Thyroid gland (tissue), 4 donors: Measurements from ENCODE around the gene IFIT2. TPM values are rescaled to one million over a fixed set of nuclear protein-coding genes. Genes with fewer than 3 reads are reported as not detected.
"Not testable (repeated sequence)": the region's sequence is repeated elsewhere in the genome, so short reads cannot be mapped to it uniquely, and the experiment has no call there.

Experiments used
- DNase-seq, 2 donors: peaks; one replicate each; pipeline ENCODE4 v3.0.0-alpha.2; 2019
- H3K27ac ChIP-seq, 3 donors: fragments of 200-600 bp; sonication (generic); 1 replicate in 2 of 3; 2 replicates in 1 of 3; pipeline ENCODE4 v1.5.1; 2016 to 2019; ENCODE audit warnings: mild to moderate bottlenecking in 1 of 3, moderate library complexity in 1 of 3
- H3K27me3 ChIP-seq: fragments of 200-600 bp; sonication (generic); one replicate; pipeline ENCODE4 v1.5.1; 2019
- H3K36me3 ChIP-seq, 2 donors: fragments of 200-600 bp; sonication (generic); one replicate each; pipeline ENCODE4 v1.5.1; 2016 to 2019
- H3K4me1 ChIP-seq, 2 donors: fragments of 200-600 bp; sonication (generic); one replicate each; pipeline ENCODE4 v1.5.1; 2017 to 2019
- H3K4me3 ChIP-seq, 3 donors: fragments of 200-600 bp; sonication (generic); replicated peaks in 1 of 3; 1 replicate in 2 of 3; 2 replicates in 1 of 3; pipeline ENCODE4 v1.5.1; 2016; ENCODE audit warnings: mild to moderate bottlenecking in 1 of 3
- H3K9me3 ChIP-seq: fragments of 200-600 bp; sonication (generic); one replicate; pipeline ENCODE4 v1.5.1; 2017
- CTCF ChIP-seq, 6 experiments: fragments of 200-600 bp in 3 of 6; fragments of 450-650 bp in 3 of 6; sonication (generic) in 3 of 6; IDR thresholded peaks; one replicate each; pipeline ENCODE4 v1.5.1; 2016 to 2019; ENCODE audit warnings: antibody characterized with exemption in 6 of 6, mild to moderate bottlenecking in 2 of 6, inconsistent platforms in 1 of 6, moderate library complexity in 1 of 6
- POLR2A ChIP-seq, 2 donors: fragments of 450-650 bp; IDR thresholded peaks; one replicate each; pipeline ENCODE4 v1.6.1; 2017; ENCODE audit warnings: antibody characterized with exemption in 2 of 2, mild to moderate bottlenecking in 2 of 2, moderate library complexity in 1 of 2
- WGBS, 2 donors: methylation state at CpG; one replicate each; pipeline ENCODE4 v1.1.5; 2017; 5-methylcytosine and 5-hydroxymethylcytosine counted together
- intact Hi-C: fragments of 100-400 bp; cut with DNase I; formaldehyde crosslinking; loops from one replicate; pipeline ENCODE4 v1.15.1; 2023
- total RNA-seq, 4 donors: library from RNA; depleted of rRNA; stranded (reverse); fragments of >200 nt; gene quantifications; one replicate each; pipeline ENCODE4 v1.2.3, GENCODE V29; 2016

Gene IFIT2
- total RNA-seq, 4 donors from 2014 or later = 3.4 to 5.4 (median 4.6) TPM

GRCh38 chr10:89283936-89284475 lies 17.8 kb upstream of the IFIT2 start:
- no peak overlapping the region for H3K4me3 ChIP-seq
- no peaks in the 10 kb centered on the region for H3K36me3 ChIP-seq
- WGBS, 2 donors = 18 to 44% methylated on average over 4 of the region's 4 CpGs
- H3K27ac ChIP-seq = peak overlapping the region; percentile 42 to 74 (median 51)
- no peaks in the 10 kb centered on the region for H3K27me3 ChIP-seq
- TF ChIP-seq CTCF (IDR thresholded peaks at IDR 0.05) (no peak), POLR2A (IDR thresholded peaks at IDR 0.05) (peak in 1 of 2 donors; percentile 27)
- peak; percentile 17 to 30 for DNase-seq
- H3K4me1 ChIP-seq = peaks cover 4 to 8% of the 10 kb centered on the region in 2 donors
- H3K9me3 ChIP-seq = no peaks in the 10 kb centered on the region
- intact Hi-C loops = no loop called here

- H3K9me3 ChIP-seq, intact Hi-C loops: not testable (repeated sequence)
These were observed 17.1 kb upstream of the IFIT2 start for GRCh38 chr10:89284711-89285110.

GRCh38 chr10:89285303-89285702 lies 16.5 kb upstream of the IFIT2 start:
- H3K9me3 ChIP-seq, H3K36me3 ChIP-seq, intact Hi-C loops, H3K27ac ChIP-seq, DNase-seq, H3K27me3 ChIP-seq, H3K4me3 ChIP-seq, H3K4me1 ChIP-seq: not testable (repeated sequence)
- WGBS, 2 donors = 84 to 92% methylated on average over 4 of the region's 4 CpGs

More at GRCh38 chr10:89284711-89285110, 17.1 kb upstream of the IFIT2 start:
- not testable (repeated sequence) for H3K27me3 ChIP-seq, H3K36me3 ChIP-seq, DNase-seq, H3K4me3 ChIP-seq, H3K4me1 ChIP-seq
- H3K27ac ChIP-seq = peak overlapping the region in 2 of 3 donors; percentile 14 to 74
- 92 to 94% methylated on average over 6 of the region's 6 CpGs for WGBS, 2 donors

GRCh38 chr10:89294721-89295239 lies 7.1 kb upstream of the IFIT2 start:
- no peak overlapping the region for H3K27ac ChIP-seq
- H3K27me3 ChIP-seq = no peaks in the 10 kb centered on the region
- DNase-seq = no peak
- H3K4me1 ChIP-seq = no peaks in the 10 kb centered on the region
- H3K4me3 ChIP-seq = no peak overlapping the region
- H3K9me3 ChIP-seq = no peaks in the 10 kb centered on the region
- no peaks in the 10 kb centered on the region for H3K36me3 ChIP-seq
- TF ChIP-seq POLR2A (IDR thresholded peaks at IDR 0.05) = no peak
- no peak for TF ChIP-seq CTCF (IDR thresholded peaks at IDR 0.05)
- intact Hi-C loops = no loop called here
- whole genome bisulfite sequencing, 2 donors = 83 to 85% methylated on average over 3 of the region's 3 CpGs

GRCh38 chr10:89295597-89295996 lies 6.2 kb upstream of the IFIT2 start:
- no peaks in the 10 kb centered on the region for H3K4me1 ChIP-seq
- TF ChIP-seq CTCF (IDR thresholded peaks at IDR 0.05) (no peak), POLR2A (IDR thresholded peaks at IDR 0.05) (no peak)
- DNase-seq = no peak
- no peaks in the 10 kb centered on the region for H3K9me3 ChIP-seq
- peak overlapping the region in 1 of 3 donors; percentile 45 for H3K27ac ChIP-seq
- intact Hi-C loops = no loop called here
- H3K4me3 ChIP-seq = no peak overlapping the region
- WGBS, 2 donors = 46 to 74% methylated on average over 1 of the region's 1 CpG
- H3K36me3 ChIP-seq = no peaks in the 10 kb centered on the region
- H3K27me3 ChIP-seq = no peaks in the 10 kb centered on the region

GRCh38 chr10:89296220-89296648 lies 5.6 kb upstream of the IFIT2 start:
- no peak for DNase-seq
- TF ChIP-seq POLR2A (IDR thresholded peaks at IDR 0.05) (no peak), CTCF (IDR thresholded peaks at IDR 0.05) (no peak)
- Histone ChIP-seq H3K9me3 (no peaks in the 10 kb centered on the region), H3K27ac (peak overlapping the region in 1 of 3 donors; percentile 45), H3K36me3 (no peaks in the 10 kb centered on the region), H3K4me1 (peaks cover 4% of the 10 kb centered on the region in 2 donors), H3K27me3 (no peaks in the 10 kb centered on the region), H3K4me3 (no peak overlapping the region)
- WGBS, 2 donors = 78 to 80% methylated on average over 5 of the region's 5 CpGs
- intact Hi-C loops = no loop called here
